Colonic mucosa (tissue), 4 donors: ENCODE data around the gene PTPRN2. TPM values are rescaled to one million over a fixed set of nuclear protein-coding genes. Genes with fewer than 3 reads are reported as not detected.

Experiments
- DNase-seq: peaks from one replicate; pipeline ENCODE4 v3.0.0-alpha.2; 2020
- H3K27ac ChIP-seq: fragments of 200-600 bp; one replicate; pipeline ENCODE4 v1.8.0; 2021
- H3K27me3 ChIP-seq: fragments of 200-600 bp; one replicate; pipeline ENCODE4 v1.8.0; 2021
- H3K36me3 ChIP-seq: fragments of 200-600 bp; one replicate; pipeline ENCODE4 v1.8.0; 2021
- H3K4me1 ChIP-seq: fragments of 200-600 bp; one replicate; pipeline ENCODE4 v1.8.0; 2021; ENCODE audit warnings: mild to moderate bottlenecking
- H3K4me3 ChIP-seq: fragments of 200-600 bp; one replicate; pipeline ENCODE4 v1.8.0; 2021
- H3K9ac ChIP-seq, 2 donors: one replicate each; pipeline ENCODE4 v1.7.0; 2013; ENCODE audit warnings: control low read depth in 2 of 2, low read depth in 2 of 2, low read length in 2 of 2
- H3K9me3 ChIP-seq: fragments of 200-600 bp; one replicate; pipeline ENCODE4 v1.8.0; 2021
- CTCF ChIP-seq: fragments of 200-600 bp; IDR thresholded peaks from one replicate; pipeline ENCODE4 v1.8.0; 2022; ENCODE audit warnings: antibody characterized with exemption, mild to moderate bottlenecking
- intact Hi-C: fragments of 100-400 bp; cut with DNase I; formaldehyde crosslinking; loops from one replicate; pipeline ENCODE4 v1.14.1; 2022
- total RNA-seq, 2 donors: library from RNA; stranded (reverse); fragmentation: NEBNext Ultra II Directional in 1 of 2; extraction: Animal tissue kit (Norgen Biotek cat#: 25700) in 1 of 2; gene quantifications; one replicate each; pipeline ENCODE4 v1.2.1, GENCODE V29; 2021
- donor health status: healthy.
- donor health status: DM: no; HTN: no; CAD: no.
- donor health status: DM: no; HTN: no; CAD: no.

PTPRN2 gene
- total RNA-seq, 2 donors from 2014 or later = 14.7 to 21.6 TPM

- no peaks in the 10 kb centered on the region for H3K4me1 ChIP-seq
- no peak overlapping the region for H3K4me3 ChIP-seq
- H3K27ac ChIP-seq = no peak overlapping the region
- no peaks in the 10 kb centered on the region for H3K27me3 ChIP-seq
- DNase-seq = no peak
- TF ChIP-seq CTCF = no peak
- intact Hi-C loops = no loop called here
- H3K9me3 ChIP-seq = no peaks in the 10 kb centered on the region
- H3K36me3 ChIP-seq = no peaks in the 10 kb centered on the region
- H3K9ac ChIP-seq = no peak overlapping the region
Observed at GRCh38 chr7:158614700-158615099, 27.1 kb upstream of the PTPRN2 start.

DNA sequence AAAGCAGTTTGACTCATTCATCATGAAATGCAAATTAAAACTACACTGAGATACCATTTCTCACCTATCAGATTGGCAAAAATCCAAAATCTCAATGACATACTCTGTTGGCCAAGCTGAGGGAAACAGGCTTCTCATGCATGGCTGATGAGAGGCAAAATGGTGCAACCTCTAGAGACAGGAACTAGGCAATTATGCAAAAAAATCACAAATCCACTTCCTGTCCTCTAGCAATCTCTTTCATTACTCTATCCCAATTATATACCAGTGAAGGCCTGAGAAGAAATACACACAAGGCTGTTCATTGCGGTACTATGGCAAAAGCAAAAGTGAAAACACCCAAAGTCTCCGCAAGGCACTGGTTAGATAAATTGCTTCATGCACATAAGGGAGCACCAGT is 25.9 kb upstream of the PTPRN2 start:
- Histone ChIP-seq H3K9me3 (no peaks in the 10 kb centered on the region), H3K36me3 (no peaks in the 10 kb centered on the region), H3K4me3 (no peak overlapping the region), H3K27ac (no peak overlapping the region), H3K4me1 (no peaks in the 10 kb centered on the region), H3K9ac (no peak overlapping the region), H3K27me3 (no peaks in the 10 kb centered on the region)
- intact Hi-C loops = no loop called here
- no peak for DNase-seq
- TF ChIP-seq CTCF = no peak

GRCh38 chr7:158612546-158612945 is 24.9 kb upstream of the PTPRN2 start:
- no peak overlapping the region for H3K4me3 ChIP-seq
- H3K9ac ChIP-seq = no peak overlapping the region
- no peaks in the 10 kb centered on the region for H3K27me3 ChIP-seq
- no peak for DNase-seq
- no peaks in the 10 kb centered on the region for H3K9me3 ChIP-seq
- TF ChIP-seq CTCF = no peak
- intact Hi-C loops = no loop called here
- no peak overlapping the region for H3K27ac ChIP-seq
- H3K36me3 ChIP-seq = no peaks in the 10 kb centered on the region
- no peaks in the 10 kb centered on the region for H3K4me1 ChIP-seq

DNA sequence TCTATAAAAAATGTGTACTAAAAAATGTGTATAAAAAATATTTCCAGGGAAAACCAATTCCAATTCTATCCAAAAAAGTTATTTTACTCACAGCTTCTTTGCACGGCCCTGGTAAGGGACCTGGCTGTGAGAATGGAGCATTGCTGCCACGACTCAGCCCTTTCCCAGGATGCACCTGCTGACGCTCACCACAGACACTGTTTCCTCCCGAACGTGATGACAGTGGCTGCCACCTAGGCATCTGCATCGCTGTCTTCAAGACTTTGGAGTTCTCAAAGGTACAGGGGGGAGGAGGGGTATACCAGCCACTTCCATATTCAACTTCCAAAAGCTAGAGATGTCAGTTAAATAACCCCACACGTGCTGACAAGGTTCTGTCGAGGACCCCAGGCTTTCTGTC is 23.9 kb upstream of the PTPRN2 start:
- Histone ChIP-seq H3K27ac (no peak overlapping the region), H3K9me3 (no peaks in the 10 kb centered on the region), H3K4me1 (no peaks in the 10 kb centered on the region), H3K9ac (no peak overlapping the region), H3K4me3 (no peak overlapping the region), H3K27me3 (no peaks in the 10 kb centered on the region), H3K36me3 (no peaks in the 10 kb centered on the region)
- no peak for DNase-seq
- TF ChIP-seq CTCF = no peak
- intact Hi-C loops = no loop called here

DNA sequence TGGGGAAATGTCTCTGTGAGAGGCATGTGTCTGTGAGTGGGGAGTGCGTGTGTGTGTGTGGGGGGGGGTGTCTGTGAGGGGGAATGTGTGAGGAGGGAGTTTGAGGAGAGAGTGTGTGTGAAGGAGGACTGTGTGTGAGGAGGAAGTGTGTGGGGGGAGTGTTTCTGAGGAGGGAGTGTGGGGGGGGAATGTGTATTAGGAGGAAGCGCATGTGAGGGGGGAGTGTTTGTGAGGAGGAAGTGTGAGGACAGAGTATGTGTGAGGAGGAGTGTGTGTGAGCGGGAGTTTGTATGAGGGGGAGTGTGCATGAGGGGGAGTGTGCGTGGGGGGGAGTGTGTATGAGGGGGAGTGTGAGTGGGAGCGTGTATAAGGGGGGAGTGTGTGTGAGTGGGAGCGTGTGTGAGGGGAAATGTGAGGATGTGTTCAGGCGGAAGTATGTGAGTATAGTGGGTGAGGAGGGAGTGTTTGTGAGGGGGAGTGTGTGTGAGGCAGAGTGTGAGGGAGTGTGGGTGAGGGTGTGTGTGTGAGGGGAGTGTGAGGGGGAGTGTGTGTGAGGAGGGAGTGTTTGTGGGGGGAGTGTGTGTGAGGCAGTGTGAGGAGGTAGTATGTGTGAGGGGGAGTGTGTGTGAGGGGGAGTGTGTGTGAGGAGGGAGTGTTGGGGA is 21.8 kb upstream of the PTPRN2 start:
- TF ChIP-seq CTCF = no peak
- intact Hi-C loops = no loop called here
- no peaks in the 10 kb centered on the region for H3K4me1 ChIP-seq
- no peak overlapping the region for H3K4me3 ChIP-seq
- no peaks in the 10 kb centered on the region for H3K27me3 ChIP-seq
- no peak overlapping the region for H3K27ac ChIP-seq
- no peaks in the 10 kb centered on the region for H3K9me3 ChIP-seq
- H3K9ac ChIP-seq = no peak overlapping the region
- DNase-seq = no peak
- no peaks in the 10 kb centered on the region for H3K36me3 ChIP-seq
